Measurements from ENCODE around the gene ZNF99.
"Not testable (repeated sequence)": the region's sequence is repeated elsewhere in the genome, so short reads cannot be mapped to it uniquely, and the experiment has no call there.

Gene ZNF99

GRCh38 chr19:22783651-22784410, at the start of gene ZNF99:
Gene ZNF99, minus strand, starts transcription at chr19:22784151. Its CDS starts 135 bp downstream, at chr19:22784016.
- no peak for DNase-seq (ENCODE audit: extremely low spot score, insufficient read length, low read depth)
- no peak for FAIRE-seq

- DNase-seq (ENCODE audit: extremely low spot score, insufficient read length, low read depth) (no peak), FAIRE-seq (no peak)
These were observed 48.2 kb upstream of the ZNF99 start, which contains the start of gene ZNF723 for GRCh38 chr19:22832031-22832762. Gene ZNF723, plus strand, starts transcription at chr19:22832291. Its CDS starts 89 bp downstream, at chr19:22832380.

GRCh38 chr19:22831211-22831610, 47.3 kb upstream of the ZNF99 start:
- FAIRE-seq, result no peak
- DNase-seq (ENCODE audit: extremely low spot score, insufficient read length, low read depth), result no peak

- no peak for FAIRE-seq
These were observed 30.2 kb upstream of the ZNF99 start for GRCh38 chr19:22814124-22814523.

GRCh38 chr19:22807061-22807835, 23.3 kb upstream of the ZNF99 start:
- DNase-seq (ENCODE audit: extremely low spot score, insufficient read length, low read depth), result no peak
- no peak for FAIRE-seq

More at GRCh38 chr19:22814124-22814523, 30.2 kb upstream of the ZNF99 start:
- DNase-seq (ENCODE audit: extremely low spot score, insufficient read length, low read depth), result no peak

GRCh38 chr19:22806418-22806817, 22.5 kb upstream of the ZNF99 start:
- FAIRE-seq (no peak), DNase-seq (ENCODE audit: extremely low spot score, insufficient read length, low read depth) (no peak)

GRCh38 chr19:22797040-22797439, 13.1 kb upstream of the ZNF99 start:
- FAIRE-seq, result no peak

GRCh38 chr19:22792863-22793262, 8.9 kb upstream of the ZNF99 start:
- not testable (repeated sequence) for DNase-seq (ENCODE audit: extremely low spot score, insufficient read length, low read depth); FAIRE-seq

More at GRCh38 chr19:22797040-22797439, 13.1 kb upstream of the ZNF99 start:
- no peak for DNase-seq (ENCODE audit: extremely low spot score, insufficient read length, low read depth)

- DNase-seq (ENCODE audit: extremely low spot score, insufficient read length, low read depth) (no peak), FAIRE-seq (no peak)
These were observed 47.9 kb downstream of the ZNF99 start for GRCh38 chr19:22735911-22736645.

- DNase-seq (ENCODE audit: extremely low spot score, insufficient read length, low read depth) (no peak), FAIRE-seq (no peak)
These were observed 50.3 kb downstream of the ZNF99 start for GRCh38 chr19:22733691-22734090.

GRCh38 chr19:22728214-22728613, 55.7 kb downstream of the ZNF99 start:
- not testable (repeated sequence) for DNase-seq (ENCODE audit: extremely low spot score, insufficient read length, low read depth); FAIRE-seq

GRCh38 chr19:22721533-22721932, 62.4 kb downstream of the ZNF99 start:
- not testable (repeated sequence) for DNase-seq (ENCODE audit: extremely low spot score, insufficient read length, low read depth); FAIRE-seq

GRCh38 chr19:22708983-22709382, 75.0 kb downstream of the ZNF99 start:
- DNase-seq (ENCODE audit: extremely low spot score, insufficient read length, low read depth), result no peak

GRCh38 chr19:22703096-22703495, 80.9 kb downstream of the ZNF99 start:
- FAIRE-seq; DNase-seq (ENCODE audit: extremely low spot score, insufficient read length, low read depth): not testable (repeated sequence)

More at GRCh38 chr19:22708983-22709382, 75.0 kb downstream of the ZNF99 start:
- FAIRE-seq, result no peak

GRCh38 chr19:22702661-22703060, 81.3 kb downstream of the ZNF99 start:
- DNase-seq (ENCODE audit: extremely low spot score, insufficient read length, low read depth); FAIRE-seq: not testable (repeated sequence)

Data from GM18507 (cell line).